Neural progenitor cell (in vitro differentiated cells): ENCODE results near the gene TENT5C. TPM values are rescaled to one million over a fixed set of nuclear protein-coding genes. Genes with fewer than 3 reads are reported as not detected.

Experiments
- DNase-seq: peaks from one replicate; pipeline ENCODE4 v3.0.0-alpha.2; 2016; ENCODE audit warnings: low spot score
- H2AFZ ChIP-seq: fragments of 200-600 bp; sonication (generic); replicated peaks from 2 replicates; pipeline ENCODE4 v1.6.1; 2016; ENCODE audit warnings: antibody characterized with exemption
- H3F3A ChIP-seq: fragments of 200-600 bp; sonication (generic); 2 replicates; pipeline ENCODE4 v1.6.1; 2016; ENCODE audit warnings: antibody characterized with exemption, low read depth
- H3K27ac ChIP-seq: fragments of 200-600 bp; sonication (generic); 2 replicates; pipeline ENCODE4 v1.5.1; 2016; ENCODE audit warnings: mild to moderate bottlenecking
- H3K27me3 ChIP-seq: fragments of 200-600 bp; sonication (generic); 2 replicates; pipeline ENCODE4 v1.6.1; 2016; ENCODE audit warnings: mild to moderate bottlenecking, moderate library complexity
- H3K36me3 ChIP-seq: fragments of 200-600 bp; sonication (generic); 2 replicates; pipeline ENCODE4 v1.5.1; 2016
- H3K4me1 ChIP-seq: fragments of 200-600 bp; sonication (generic); 2 replicates; pipeline ENCODE4 v1.6.1; 2016; ENCODE audit warnings: mixed run types
- H3K4me2 ChIP-seq: fragments of 200-600 bp; sonication (generic); 2 replicates; pipeline ENCODE4 v1.6.1; 2016
- H3K4me3 ChIP-seq: fragments of 200-600 bp; sonication (generic); 2 replicates; pipeline ENCODE4 v1.5.1; 2016
- H3K79me2 ChIP-seq: fragments of 200-600 bp; sonication (generic); 2 replicates; pipeline ENCODE4 v1.6.1; 2016; ENCODE audit warnings: low read depth
- H3K9ac ChIP-seq: fragments of 200-600 bp; sonication (generic); 2 replicates; pipeline ENCODE4 v1.6.1; 2016
- H3K9me3 ChIP-seq: fragments of 200-600 bp; sonication (generic); 2 replicates; pipeline ENCODE4 v1.5.1; 2016; ENCODE audit warnings: low read depth
- H4K20me1 ChIP-seq: fragments of 200-600 bp; sonication (generic); 2 replicates; pipeline ENCODE4 v1.6.1; 2016; ENCODE audit warnings: low read depth
- H3K27ac Mint-ChIP-seq: 3 replicates; pipeline ENCODE4 v1.8.0; 2021; ENCODE audit warnings: mixed read lengths
- H3K27me3 Mint-ChIP-seq: 2 replicates; pipeline ENCODE4 v1.8.0; 2022; ENCODE audit warnings: low read depth, mild to moderate bottlenecking, inconsistent platforms, moderate library complexity, mixed read lengths; ENCODE audit not compliant: insufficient read depth
- H3K36me3 Mint-ChIP-seq: 3 replicates; pipeline ENCODE4 v1.8.0; 2021; ENCODE audit warnings: mixed read lengths
- H3K4me1 Mint-ChIP-seq: 3 replicates; pipeline ENCODE4 v1.8.0; 2021; ENCODE audit warnings: mixed read lengths
- H3K4me3 Mint-ChIP-seq: 3 replicates; pipeline ENCODE4 v1.8.0; 2021; ENCODE audit warnings: mild to moderate bottlenecking, moderate library complexity, mixed read lengths
- H3K9me3 Mint-ChIP-seq: 3 replicates; pipeline ENCODE4 v1.8.0; 2020; ENCODE audit warnings: mixed read lengths
- EZH2 ChIP-seq: fragments of 200-600 bp; sonication (generic); IDR thresholded peaks from 2 replicates; pipeline ENCODE4 v1.6.1; 2017; ENCODE audit warnings: antibody characterized with exemption, mild to moderate bottlenecking, moderate library complexity
- EZH2phosphoT487 ChIP-seq: fragments of 200-600 bp; sonication (generic); IDR thresholded peaks from 2 replicates; pipeline ENCODE4 v1.6.1; 2017; ENCODE audit warnings: antibody characterized with exemption
- total RNA-seq: library from RNA; depleted of rRNA; stranded (reverse); fragments of >200 nt; gene quantifications from 2 replicates; pipeline ENCODE4 v1.2.3, GENCODE V29; 2015; ENCODE audit warnings: low replicate concordance
- TF ChIP-seq, protein P1 (sequence below): fragments of 200-600 bp; sonication (generic); IDR thresholded peaks from 2 replicates; pipeline ENCODE4 v1.5.1; 2017; ENCODE audit warnings: antibody characterized with exemption, mild to moderate bottlenecking

Gene TENT5C
- total RNA-seq, 1 donor from 2014 or later, result 0.39 TPM

DNA sequence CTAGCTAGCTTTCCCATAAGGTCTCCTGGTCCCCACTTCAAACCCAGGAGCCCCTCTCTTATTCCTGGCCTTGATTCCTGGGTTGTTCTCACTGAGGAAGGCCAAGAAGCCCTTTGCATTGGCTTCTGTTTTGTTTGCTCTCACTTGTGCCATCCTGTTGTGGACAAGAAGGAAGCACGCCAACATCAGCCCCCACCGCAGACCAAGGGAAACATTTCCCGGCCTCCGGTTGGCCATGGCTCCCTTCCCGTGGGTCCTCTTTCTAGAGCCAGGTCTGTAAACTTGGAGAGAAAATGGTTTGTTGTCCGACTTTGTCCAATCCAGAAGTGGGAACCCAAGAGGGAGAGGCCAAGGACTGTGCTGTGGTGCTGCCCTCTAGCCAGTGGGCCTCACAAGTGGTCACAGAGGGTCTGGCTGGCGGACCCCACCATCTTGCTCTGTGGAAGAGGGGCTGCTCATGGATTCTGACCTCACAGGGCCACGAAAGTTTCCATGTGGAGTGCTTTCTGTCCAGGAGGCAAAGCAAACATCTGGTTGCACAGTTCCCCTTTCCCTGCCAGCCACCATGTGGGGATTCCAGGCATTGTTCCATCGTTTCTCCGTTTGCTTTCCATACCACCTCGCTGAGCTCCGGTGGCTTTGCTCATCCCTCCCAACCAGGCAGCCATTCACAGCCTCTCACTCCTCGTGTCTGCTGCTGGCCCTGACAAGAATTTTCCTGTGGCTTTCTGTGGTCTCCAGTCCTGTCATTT is 18.9 kb upstream of the TENT5C start:
- Histone ChIP-seq H3K36me3 (no peaks in the 10 kb centered on the region), H3F3A (no peaks in the 10 kb centered on the region), H3K4me3 (no peak overlapping the region), H3K27ac (no peak overlapping the region), H3K4me2 (no peak overlapping the region), H2AFZ (no peak overlapping the region), H3K9me3 (no peaks in the 10 kb centered on the region), H3K79me2 (no peaks in the 10 kb centered on the region), H4K20me1 (no peaks in the 10 kb centered on the region), H3K27me3 (no peaks in the 10 kb centered on the region), H3K9ac (no peak overlapping the region), H3K4me1 (no peaks in the 10 kb centered on the region)
- TF ChIP-seq EZH2phosphoT487 (no peak), EZH2 (no peak)
- TF ChIP-seq, protein P1, sequence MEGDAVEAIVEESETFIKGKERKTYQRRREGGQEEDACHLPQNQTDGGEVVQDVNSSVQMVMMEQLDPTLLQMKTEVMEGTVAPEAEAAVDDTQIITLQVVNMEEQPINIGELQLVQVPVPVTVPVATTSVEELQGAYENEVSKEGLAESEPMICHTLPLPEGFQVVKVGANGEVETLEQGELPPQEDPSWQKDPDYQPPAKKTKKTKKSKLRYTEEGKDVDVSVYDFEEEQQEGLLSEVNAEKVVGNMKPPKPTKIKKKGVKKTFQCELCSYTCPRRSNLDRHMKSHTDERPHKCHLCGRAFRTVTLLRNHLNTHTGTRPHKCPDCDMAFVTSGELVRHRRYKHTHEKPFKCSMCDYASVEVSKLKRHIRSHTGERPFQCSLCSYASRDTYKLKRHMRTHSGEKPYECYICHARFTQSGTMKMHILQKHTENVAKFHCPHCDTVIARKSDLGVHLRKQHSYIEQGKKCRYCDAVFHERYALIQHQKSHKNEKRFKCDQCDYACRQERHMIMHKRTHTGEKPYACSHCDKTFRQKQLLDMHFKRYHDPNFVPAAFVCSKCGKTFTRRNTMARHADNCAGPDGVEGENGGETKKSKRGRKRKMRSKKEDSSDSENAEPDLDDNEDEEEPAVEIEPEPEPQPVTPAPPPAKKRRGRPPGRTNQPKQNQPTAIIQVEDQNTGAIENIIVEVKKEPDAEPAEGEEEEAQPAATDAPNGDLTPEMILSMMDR, result no peak
- no peak for DNase-seq
- no peaks in the 10 kb centered on the region for H3K9me3 Mint-ChIP-seq
- H3K36me3 Mint-ChIP-seq, result no peaks in the 10 kb centered on the region
- H3K27me3 Mint-ChIP-seq, result peaks cover 10% of the 10 kb centered on the region
- no peak overlapping the region for H3K4me3 Mint-ChIP-seq
- no peaks in the 10 kb centered on the region for H3K4me1 Mint-ChIP-seq
- H3K27ac Mint-ChIP-seq, result no peak overlapping the region

DNA sequence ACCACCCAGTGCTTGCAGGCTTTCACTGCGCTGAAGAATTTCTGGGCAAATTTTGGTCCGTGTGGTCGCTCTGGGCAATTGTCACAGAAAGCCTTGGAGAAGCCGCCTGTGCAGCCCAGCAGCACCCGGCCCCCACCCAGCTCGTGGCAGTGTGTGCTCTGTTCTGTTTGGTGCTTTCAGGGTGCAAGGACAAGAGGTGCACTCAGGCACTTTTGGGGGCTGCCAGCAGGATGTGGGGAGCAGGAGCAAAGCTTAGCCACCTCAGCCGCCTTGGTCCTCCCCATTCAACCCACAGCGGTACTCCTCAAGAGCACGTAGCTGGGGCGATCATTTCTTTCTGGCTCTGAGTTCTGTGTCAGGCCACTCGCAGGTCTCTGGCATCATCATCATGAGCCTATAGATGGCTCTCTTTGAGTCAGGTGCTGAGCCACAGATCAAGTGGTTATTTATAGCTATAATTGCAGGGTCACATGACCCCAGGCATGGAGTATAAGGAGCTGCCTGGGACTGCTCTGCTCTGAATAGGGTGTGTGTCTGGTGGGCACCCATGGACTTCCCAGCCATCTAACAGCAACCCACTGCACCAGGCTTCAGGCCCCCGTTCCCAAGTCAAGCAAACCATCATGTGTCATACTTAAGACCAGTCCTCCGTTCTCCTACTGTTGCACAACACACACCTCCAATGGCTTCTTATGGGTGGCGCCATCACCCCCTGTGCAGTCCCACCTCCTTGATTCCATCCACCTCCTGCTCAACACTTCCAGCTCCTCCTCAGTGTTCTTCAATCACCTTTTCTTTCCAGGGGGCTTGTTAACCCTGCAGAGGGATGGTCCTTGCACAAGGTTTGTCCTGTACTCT is 18.1 kb upstream of the TENT5C start:
- Histone ChIP-seq H3K27ac (no peak overlapping the region), H3F3A (no peaks in the 10 kb centered on the region), H3K9me3 (no peaks in the 10 kb centered on the region), H3K4me3 (no peak overlapping the region), H3K4me1 (no peaks in the 10 kb centered on the region), H4K20me1 (no peaks in the 10 kb centered on the region), H3K27me3 (no peaks in the 10 kb centered on the region), H3K4me2 (no peak overlapping the region), H3K9ac (no peak overlapping the region), H2AFZ (no peak overlapping the region), H3K79me2 (no peaks in the 10 kb centered on the region), H3K36me3 (no peaks in the 10 kb centered on the region)
- Mint-ChIP-seq H3K36me3 (no peaks in the 10 kb centered on the region), H3K9me3 (no peaks in the 10 kb centered on the region), H3K27ac (no peak overlapping the region), H3K27me3 (peaks cover 12% of the 10 kb centered on the region), H3K4me1 (no peaks in the 10 kb centered on the region), H3K4me3 (no peak overlapping the region)
- no peak for TF ChIP-seq EZH2phosphoT487
- TF ChIP-seq EZH2, result no peak
- TF ChIP-seq, protein P1, result no peak
- DNase-seq, result no peak

DNA sequence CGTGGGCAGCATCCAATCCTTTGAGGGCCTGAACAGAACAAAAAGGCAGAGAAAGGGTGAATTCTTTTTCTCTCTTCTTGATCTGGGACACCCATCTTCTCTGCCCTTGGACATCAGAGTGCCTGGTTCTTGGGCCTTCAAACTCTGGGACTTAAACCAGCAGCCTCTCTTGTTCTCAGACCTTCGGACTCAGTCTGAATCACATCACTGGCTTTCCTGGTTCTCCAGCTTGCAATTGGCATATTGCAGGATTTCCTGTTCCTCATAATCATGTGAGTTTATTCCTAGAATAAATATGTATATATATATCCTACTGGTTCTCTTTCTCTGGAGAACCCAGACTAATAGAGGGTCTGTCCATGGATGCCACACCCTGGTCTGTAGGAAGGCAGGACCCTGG is 16.3 kb upstream of the TENT5C start:
- Histone ChIP-seq H2AFZ (no peak overlapping the region), H3K79me2 (no peaks in the 10 kb centered on the region), H3K4me1 (no peaks in the 10 kb centered on the region), H3K36me3 (no peaks in the 10 kb centered on the region), H4K20me1 (no peaks in the 10 kb centered on the region), H3K27ac (no peak overlapping the region), H3K27me3 (no peaks in the 10 kb centered on the region), H3K9me3 (no peaks in the 10 kb centered on the region), H3F3A (no peaks in the 10 kb centered on the region), H3K4me3 (no peak overlapping the region), H3K9ac (no peak overlapping the region), H3K4me2 (no peak overlapping the region)
- no peaks in the 10 kb centered on the region for H3K4me1 Mint-ChIP-seq
- TF ChIP-seq, protein P1, result no peak
- TF ChIP-seq EZH2phosphoT487 (no peak), EZH2 (no peak)
- H3K9me3 Mint-ChIP-seq, result no peaks in the 10 kb centered on the region
- no peaks in the 10 kb centered on the region for H3K36me3 Mint-ChIP-seq
- DNase-seq, result no peak
- H3K27me3 Mint-ChIP-seq, result peaks cover 6% of the 10 kb centered on the region
- H3K4me3 Mint-ChIP-seq, result no peak overlapping the region
- no peak overlapping the region for H3K27ac Mint-ChIP-seq
